Fibroblast of pulmonary artery (primary cell): ENCODE results near the gene CD44.

Experiments used
- DNase-seq: peaks from one replicate; pipeline ENCODE4 v3.0.0-alpha.2; 2010; ENCODE audit warnings: low read depth
- H3K4me3 ChIP-seq: replicated peaks from 2 replicates; pipeline ENCODE4 v1.5.1; 2011; ENCODE audit warnings: low read depth, mild to moderate bottlenecking, control low read depth, low read length, moderate library complexity
- CTCF ChIP-seq: IDR thresholded peaks from 2 replicates; pipeline ENCODE4 v1.5.1; 2011; ENCODE audit warnings: mild to moderate bottlenecking, control low read depth, low read length, inconsistent platforms; ENCODE audit errors: missing control alignments

Gene CD44

GRCh38 chr11:35112056-35112845, 26.7 kb upstream of the CD44 start:
- no peak for DNase-seq
- no peak for TF ChIP-seq CTCF
- no peak overlapping the region for H3K4me3 ChIP-seq

GRCh38 chr11:35112846-35113105, 26.2 kb upstream of the CD44 start:
- H3K4me3 ChIP-seq, result no peak overlapping the region
- DNase-seq, result no peak
- TF ChIP-seq CTCF, result no peak

GRCh38 chr11:35114906-35115687, 23.9 kb upstream of the CD44 start:
- TF ChIP-seq CTCF, result no peak

GRCh38 chr11:35115688-35116030, 23.3 kb upstream of the CD44 start:
- DNase-seq, result no peak
- no peak overlapping the region for H3K4me3 ChIP-seq
- no peak for TF ChIP-seq CTCF

More at GRCh38 chr11:35114906-35115687, 23.9 kb upstream of the CD44 start:
- no peak for DNase-seq
- H3K4me3 ChIP-seq, result no peak overlapping the region

- no peak for TF ChIP-seq CTCF
- no peak overlapping the region for H3K4me3 ChIP-seq
- peak; percentile 16 for DNase-seq
Measured at GRCh38 chr11:35116245-35116644, 22.7 kb upstream of the CD44 start.

GRCh38 chr11:35116762-35117640, 22.0 kb upstream of the CD44 start:
- H3K4me3 ChIP-seq, result no peak overlapping the region
- DNase-seq, result peak; percentile 53
- TF ChIP-seq CTCF, result no peak
